ENCODE data around the gene PNLIPRP2. TPM values are rescaled to one million over a fixed set of nuclear protein-coding genes. Genes with fewer than 3 reads are reported as not detected.

The PNLIPRP2 gene
- total RNA-seq, 1 experiment from 2014 or later: 0.24 TPM

DNA sequence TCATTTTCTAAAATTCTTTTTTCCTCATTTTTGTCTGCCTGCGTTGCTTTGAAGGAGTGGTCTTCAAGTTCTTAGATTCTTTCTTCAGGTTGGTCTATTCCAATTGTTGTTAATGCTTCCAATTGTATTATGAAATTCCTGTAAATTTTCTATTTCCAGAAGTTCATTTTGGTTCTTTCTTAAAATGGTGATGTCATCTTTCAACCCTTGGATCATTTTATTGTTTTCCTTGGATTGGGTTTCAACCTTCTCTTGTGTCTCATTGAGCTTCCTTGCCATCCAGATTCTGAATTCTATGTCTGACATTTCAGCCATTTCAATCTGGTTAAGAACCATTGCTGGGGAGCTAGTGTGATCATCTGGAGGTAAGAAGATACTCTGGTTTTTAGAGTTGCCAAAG, 33.1 kb downstream of the PNLIPRP2 start:
- Histone ChIP-seq H2BK20ac (ENCODE audit: low read depth, low read length, poor library complexity, severe bottlenecking) (no peak overlapping the region), H2AK5ac (ENCODE audit: insufficient read length, low read length) (no peak overlapping the region), H3K9ac (ENCODE audit: extremely low read depth, insufficient read length, low read length) (no peak overlapping the region), H4K8ac (replicated peaks; ENCODE audit: insufficient read length, low read depth, low read length) (no peak overlapping the region), H4K20me1 (ENCODE audit: control insufficient read depth, insufficient read depth, insufficient read length) (no peaks in the 10 kb centered on the region), H2BK15ac (ENCODE audit: low read depth, low read length) (no peak overlapping the region), H2BK5ac (ENCODE audit: insufficient read length, low read length) (no peak overlapping the region), H3K79me2 (ENCODE audit: insufficient read depth, low read length) (no peaks in the 10 kb centered on the region), H3K27ac (ENCODE audit: insufficient read length, low read depth, low read length) (no peak overlapping the region), H3K9me3 (ENCODE audit: control insufficient read depth, low read depth, low read length) (no peaks in the 10 kb centered on the region), H3K18ac (ENCODE audit: insufficient read length, low read depth, low read length) (no peak overlapping the region), H3K27me3 (ENCODE audit: insufficient read depth, low read length) (no peaks in the 10 kb centered on the region), H2AFZ (ENCODE audit: low read length) (no peak overlapping the region), H4K5ac (ENCODE audit: insufficient read length, low read depth, low read length) (no peak overlapping the region), H3K4ac (ENCODE audit: low read depth, low read length) (no peak overlapping the region), H3K14ac (ENCODE audit: insufficient read depth, low read length) (no peak overlapping the region), H3K23ac (ENCODE audit: insufficient read length, low read depth, low read length) (no peak overlapping the region), H4K91ac (ENCODE audit: insufficient read length, low read depth, low read length) (no peak overlapping the region), H3K79me1 (ENCODE audit: insufficient read depth, low read depth, low read length, poor library complexity, severe bottlenecking) (no peaks in the 10 kb centered on the region), H3T11ph (ENCODE audit: low read length) (no peak overlapping the region), H2BK120ac (ENCODE audit: low read depth, low read length, poor library complexity, severe bottlenecking) (no peak overlapping the region), H2BK12ac (ENCODE audit: insufficient read length, low read depth, low read length) (no peak overlapping the region), H3K4me2 (ENCODE audit: insufficient read depth, insufficient read length, low read length) (no peak overlapping the region), H3K23me2 (ENCODE audit: insufficient read length, low read depth, low read length, poor library complexity, severe bottlenecking) (no peaks in the 10 kb centered on the region), H3K4me1 (ENCODE audit: insufficient read depth, low read length) (no peaks in the 10 kb centered on the region), H3K56ac (ENCODE audit: insufficient read length, low read depth, low read length) (no peak overlapping the region)
- no peak overlapping the region for H3K4me3 Mint-ChIP-seq
- no peak for DNase-seq
- peaks cover 2% of the 10 kb centered on the region for H3K27me3 Mint-ChIP-seq (ENCODE audit: low read depth)
- no CpG with 5 or more reads among the region's 1 CpG for WGBS (ENCODE audit: extremely low coverage, insufficient read length, low lambda C conversion rate)
- no peak overlapping the region for H3K27ac Mint-ChIP-seq
- peaks cover 0 to 2% of the 10 kb centered on the region in 2 experiments; a peak in 2 of 4 replicates for H3K4me1 Mint-ChIP-seq
- no peaks in the 10 kb centered on the region for H3K36me3 Mint-ChIP-seq (ENCODE audit: insufficient read depth in 1 of 3, low read depth in 3 of 3)
- TF ChIP-seq, protein P1, sequence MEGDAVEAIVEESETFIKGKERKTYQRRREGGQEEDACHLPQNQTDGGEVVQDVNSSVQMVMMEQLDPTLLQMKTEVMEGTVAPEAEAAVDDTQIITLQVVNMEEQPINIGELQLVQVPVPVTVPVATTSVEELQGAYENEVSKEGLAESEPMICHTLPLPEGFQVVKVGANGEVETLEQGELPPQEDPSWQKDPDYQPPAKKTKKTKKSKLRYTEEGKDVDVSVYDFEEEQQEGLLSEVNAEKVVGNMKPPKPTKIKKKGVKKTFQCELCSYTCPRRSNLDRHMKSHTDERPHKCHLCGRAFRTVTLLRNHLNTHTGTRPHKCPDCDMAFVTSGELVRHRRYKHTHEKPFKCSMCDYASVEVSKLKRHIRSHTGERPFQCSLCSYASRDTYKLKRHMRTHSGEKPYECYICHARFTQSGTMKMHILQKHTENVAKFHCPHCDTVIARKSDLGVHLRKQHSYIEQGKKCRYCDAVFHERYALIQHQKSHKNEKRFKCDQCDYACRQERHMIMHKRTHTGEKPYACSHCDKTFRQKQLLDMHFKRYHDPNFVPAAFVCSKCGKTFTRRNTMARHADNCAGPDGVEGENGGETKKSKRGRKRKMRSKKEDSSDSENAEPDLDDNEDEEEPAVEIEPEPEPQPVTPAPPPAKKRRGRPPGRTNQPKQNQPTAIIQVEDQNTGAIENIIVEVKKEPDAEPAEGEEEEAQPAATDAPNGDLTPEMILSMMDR (conservative IDR thresholded peaks at IDR 0.05): no peak
- H3K9me3 Mint-ChIP-seq: peaks cover 8 to 9% of the 10 kb centered on the region in 2 experiments
